ENCODE data around the gene KRT15.
"Not testable (repeated sequence)": the region's sequence is repeated elsewhere in the genome, so short reads cannot be mapped to it uniquely, and the experiment has no call there.

Gene KRT15

DNA sequence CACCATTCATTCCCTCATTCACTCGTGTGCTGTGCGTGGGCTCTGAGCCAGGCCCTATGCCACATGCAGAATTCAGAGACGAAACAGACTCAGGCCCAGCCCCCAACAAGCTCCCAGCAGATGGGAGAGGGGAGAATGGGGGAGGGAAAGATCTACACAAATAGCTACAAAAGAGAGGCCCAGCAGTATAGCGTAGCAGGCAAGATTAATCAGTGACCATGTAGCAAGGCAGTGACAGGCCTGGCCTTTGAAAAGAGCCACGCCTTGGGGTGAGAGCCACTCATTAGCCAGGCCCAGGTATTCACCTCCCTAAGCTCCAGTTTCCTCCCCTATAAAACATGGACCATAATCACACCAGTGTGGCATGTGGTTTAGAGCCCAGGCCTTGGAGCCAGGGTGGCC is 25.8 kb upstream of the KRT15 start:
- no peak for DNase-seq (ENCODE audit: low read depth, low spot score)

DNA sequence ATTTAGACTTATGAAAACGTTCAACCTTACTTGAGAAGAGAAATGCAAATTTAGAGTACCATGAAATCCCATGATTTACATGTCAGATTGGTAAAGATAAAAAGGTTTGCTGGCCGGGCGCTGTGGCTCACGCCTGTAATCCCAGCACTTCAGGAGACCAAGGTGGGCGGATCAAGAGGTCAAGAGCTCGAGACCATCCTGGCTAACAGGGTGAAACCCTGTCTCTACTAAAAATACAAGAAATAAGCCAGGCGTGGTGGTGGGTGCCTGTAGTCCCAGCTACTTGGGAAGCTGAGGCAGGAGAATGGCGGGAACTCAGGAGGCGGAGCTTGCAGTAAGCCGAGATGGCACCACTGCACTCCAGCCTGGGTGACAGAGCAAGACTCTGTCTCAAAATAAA is 24.1 kb upstream of the KRT15 start:
- not testable (repeated sequence) for DNase-seq (ENCODE audit: low read depth, low spot score)

DNA sequence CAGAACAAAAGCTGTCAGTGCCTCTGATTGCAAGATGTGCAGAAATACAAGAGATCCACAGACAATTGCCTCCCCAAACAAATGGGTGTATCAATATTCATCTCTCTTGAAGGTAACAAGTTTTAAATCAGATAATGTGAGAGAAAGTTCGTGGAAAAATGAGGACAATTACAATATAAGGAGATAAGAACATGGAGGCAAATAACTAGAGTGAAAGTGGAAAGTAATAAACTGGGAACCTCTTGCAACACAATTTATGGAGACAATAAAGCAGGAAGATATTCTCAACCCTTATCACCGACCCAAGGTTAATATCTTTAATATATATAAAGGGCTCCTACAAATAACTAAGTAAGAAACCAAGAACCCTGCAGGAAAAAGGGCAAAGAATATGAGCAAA is 23.7 kb upstream of the KRT15 start:
- no peak for DNase-seq (ENCODE audit: low read depth, low spot score)

DNA sequence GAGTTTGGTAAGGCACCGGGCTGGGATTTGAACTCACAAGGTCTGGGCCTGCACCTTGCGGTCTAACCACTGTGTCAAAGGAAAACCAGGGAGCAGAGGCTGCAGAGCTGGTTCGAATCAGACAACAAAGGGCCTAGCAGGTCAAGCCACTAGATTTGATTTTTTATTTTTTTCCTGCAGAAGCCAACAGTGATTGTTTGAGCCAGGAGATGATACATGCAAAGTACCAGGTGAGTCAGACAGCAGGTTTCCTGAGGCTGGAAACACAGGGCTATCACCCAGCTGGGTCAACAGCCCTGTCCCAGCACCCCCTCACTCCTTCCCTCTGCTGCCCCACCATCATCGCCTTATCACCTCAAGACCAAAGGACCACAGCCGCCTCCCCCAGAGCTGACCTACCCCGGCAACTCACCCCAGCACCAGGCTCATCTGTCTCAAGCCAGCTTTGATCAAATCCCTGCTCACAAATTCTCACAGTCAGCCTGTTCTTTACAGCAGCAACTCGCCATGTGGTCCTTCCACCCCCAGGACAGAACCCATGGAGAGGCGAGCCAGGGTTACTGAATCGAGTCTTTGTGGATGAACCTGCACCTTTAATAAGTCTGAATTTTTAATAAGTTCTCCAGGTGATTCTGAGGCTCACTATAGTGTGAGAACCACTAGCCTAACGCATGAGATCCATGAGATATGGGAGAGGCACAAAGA is 22.4 kb upstream of the KRT15 start:
- DNase-seq (ENCODE audit: low read depth, low spot score), result no peak

DNA sequence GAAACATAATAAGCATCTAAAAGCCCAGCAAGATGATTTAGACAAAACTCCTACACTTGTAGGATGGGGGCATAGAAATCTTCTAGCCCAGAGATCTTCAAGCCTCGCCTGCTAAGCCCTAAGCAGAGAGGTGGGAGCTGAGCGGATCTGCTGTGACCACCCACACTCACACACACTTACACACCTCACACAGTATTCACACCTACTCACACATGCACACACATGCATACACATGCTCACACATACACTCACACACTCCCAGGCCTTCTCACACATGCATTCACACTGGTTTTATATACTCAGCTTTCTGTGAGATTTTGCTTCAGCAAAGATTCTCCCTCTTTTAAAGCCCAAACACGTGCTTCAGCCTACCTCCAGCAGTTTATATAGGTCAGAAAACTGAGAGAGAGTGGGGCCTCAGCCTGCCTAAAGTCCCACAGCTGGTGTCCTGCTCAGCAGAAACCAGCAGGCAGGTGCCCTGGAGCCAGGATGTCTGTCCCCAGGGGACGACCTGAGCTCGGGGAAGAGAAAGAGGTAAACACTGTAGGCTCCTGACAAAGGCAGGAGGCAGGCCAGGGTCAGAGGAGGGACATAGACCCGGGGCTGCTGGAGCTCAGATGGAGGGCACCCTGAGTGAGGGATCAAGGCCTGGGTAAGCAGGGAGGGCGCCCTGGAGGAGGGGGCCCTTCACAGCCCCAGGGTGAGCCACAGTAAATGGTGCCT is 21.4 kb upstream of the KRT15 start:
- no peak for DNase-seq (ENCODE audit: low read depth, low spot score)

DNA sequence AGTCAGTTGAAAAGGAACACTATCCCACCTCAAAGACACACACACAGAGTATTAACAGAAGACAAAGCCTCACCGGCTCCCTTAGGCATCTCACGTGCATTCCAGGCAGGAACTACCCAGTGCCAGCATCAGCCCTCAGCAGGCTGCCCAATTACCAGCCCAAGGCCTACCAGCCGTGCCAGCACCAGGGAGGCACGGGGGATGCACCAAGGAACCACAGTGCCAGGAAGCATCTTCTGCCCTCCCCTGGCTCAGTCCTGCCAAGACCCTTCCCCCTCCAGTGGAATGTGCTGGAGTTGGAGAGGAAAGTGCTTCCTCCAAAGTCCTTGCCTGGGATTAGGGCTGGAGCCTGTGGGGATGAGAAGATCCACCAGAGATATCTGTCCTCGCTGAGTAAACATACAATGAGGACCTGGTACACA is 20.4 kb upstream of the KRT15 start:
- DNase-seq (ENCODE audit: low read depth, low spot score), result no peak

DNA sequence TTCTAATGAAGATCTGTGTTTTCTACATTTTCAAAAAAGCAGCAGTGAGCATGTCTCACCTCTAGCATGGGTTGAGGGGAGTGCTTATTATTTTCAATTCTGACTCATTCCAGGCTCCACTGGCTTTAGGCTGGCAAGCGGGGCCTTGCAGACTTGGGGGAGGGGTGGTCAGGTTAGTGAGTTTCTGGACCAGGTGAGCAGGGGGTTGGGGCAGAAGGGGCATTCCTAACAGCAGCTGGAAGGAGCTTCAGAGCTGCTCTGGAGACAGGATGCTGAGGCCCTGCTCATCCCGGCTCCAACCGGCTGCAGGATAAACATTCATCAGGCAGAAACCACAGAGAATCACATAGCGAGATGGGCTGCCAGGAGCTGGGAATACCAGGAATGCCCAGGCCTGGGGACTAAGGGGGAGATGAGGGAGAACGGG is 19.9 kb upstream of the KRT15 start:
- no peak for DNase-seq (ENCODE audit: low read depth, low spot score)

DNA sequence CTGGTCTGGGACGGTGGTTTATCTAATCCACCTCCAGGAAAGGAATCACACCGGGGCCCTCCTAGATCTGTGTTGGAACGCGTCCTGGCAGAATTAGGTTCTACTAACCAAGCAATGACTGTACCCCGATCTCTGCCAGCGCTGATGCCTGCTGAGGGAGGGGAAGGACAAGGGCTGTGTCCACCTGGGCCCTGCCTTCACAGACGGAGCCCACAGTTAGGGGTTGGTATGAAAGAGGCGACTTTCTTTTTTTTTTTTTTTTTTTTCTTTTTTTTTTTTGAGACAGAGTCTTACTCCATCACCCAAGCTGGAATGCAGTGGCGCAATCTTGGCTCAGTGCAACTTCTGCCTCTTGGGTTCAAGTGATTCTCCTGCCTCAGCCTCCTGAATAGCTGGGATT is 19.3 kb upstream of the KRT15 start:
- no peak for DNase-seq (ENCODE audit: low read depth, low spot score)

DNA sequence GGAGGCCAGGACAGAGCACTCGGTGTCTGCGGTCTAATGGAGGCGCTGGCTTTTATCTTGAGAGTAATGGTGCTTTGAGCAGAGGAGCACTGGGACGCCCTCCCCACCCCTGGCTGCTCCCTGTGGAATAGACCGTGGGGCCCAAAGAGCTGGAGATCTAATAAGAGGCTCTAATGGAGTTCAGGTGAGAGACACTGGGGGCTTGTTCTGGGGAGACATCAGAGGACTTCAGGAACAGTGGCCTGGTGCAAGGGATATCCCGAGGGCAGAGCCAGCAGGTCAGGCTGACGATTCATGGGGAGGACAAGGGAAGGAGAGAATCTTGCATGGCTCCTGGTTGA is 18.9 kb upstream of the KRT15 start:
- no peak for DNase-seq (ENCODE audit: low read depth, low spot score)

DNA sequence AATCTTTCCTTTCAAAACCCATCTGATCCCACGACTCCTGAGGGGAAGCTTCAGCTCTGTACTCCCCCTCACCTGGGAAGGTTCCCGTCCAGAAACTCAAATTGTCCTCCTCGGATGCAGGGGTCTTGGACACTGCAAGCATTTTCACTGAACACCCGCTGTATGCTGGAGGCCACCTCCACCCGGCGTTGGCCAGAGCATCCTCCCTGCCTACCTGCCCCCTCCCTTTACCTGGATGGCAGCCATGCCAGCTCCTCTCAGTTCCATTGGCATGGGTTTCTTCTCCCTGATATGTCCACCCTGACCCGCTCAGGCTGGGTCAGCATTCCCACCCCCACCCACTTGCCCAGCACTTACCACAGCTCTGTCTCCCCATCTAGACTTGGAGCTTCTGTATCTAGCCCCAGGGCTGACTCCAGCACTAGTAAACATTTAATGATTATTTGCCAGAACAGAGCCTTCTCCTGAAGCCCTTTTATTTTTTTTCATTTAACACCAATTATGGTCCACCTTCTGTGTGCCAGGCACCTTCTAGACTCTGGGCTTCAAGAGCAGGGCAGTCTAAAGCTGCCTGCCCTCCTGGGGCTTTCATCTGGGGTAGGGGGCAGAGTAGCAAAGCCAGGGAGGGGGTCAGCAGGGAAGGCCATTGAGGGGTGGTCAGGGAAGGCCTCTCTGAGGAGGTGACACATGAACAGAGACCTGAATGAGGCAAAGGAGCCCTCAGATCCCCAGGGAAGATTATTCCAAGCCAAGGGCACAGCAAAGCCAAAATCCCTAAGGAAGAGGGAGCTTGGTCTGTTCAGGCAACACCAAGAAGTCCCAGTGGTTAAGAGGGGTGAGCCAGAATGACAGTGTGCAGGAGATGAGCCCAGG is 18.3 kb upstream of the KRT15 start:
- DNase-seq (ENCODE audit: low read depth, low spot score), result no peak

DNA sequence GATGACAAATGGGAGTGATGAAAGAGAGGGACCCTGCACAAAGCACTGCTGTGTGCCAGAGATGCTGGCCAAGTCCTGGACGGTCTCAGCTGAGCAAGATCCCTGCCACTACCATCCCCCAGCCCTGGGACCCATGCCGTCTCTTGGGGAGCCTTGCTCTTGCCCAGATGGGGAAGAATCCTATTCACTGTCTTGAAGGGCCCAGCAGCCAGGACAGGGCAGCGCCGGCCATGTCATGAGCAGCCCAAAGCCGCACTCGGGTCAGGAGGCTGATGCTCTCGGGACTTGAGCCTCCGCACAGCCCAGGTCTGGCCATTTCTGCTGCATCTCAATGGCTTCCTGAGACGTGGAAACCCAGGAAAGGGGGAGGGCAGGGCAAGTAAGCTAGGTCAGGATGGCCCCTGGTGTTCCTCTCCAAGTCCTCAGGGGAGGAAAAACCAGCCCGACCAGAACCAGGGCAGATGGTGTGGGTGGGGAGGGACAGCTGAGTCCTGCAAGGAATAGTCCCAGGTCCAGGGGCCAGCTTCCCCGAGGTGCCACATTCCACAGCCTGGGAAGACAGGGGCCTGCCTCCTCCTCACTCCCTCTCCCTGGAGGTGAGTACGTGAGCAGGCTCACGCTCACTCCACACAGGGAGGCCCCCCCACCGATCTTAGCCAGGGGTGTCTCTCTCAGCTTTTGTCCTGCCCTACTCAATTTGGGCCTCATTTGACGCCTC is 17.2 kb upstream of the KRT15 start:
- no peak for DNase-seq (ENCODE audit: low read depth, low spot score)

DNA sequence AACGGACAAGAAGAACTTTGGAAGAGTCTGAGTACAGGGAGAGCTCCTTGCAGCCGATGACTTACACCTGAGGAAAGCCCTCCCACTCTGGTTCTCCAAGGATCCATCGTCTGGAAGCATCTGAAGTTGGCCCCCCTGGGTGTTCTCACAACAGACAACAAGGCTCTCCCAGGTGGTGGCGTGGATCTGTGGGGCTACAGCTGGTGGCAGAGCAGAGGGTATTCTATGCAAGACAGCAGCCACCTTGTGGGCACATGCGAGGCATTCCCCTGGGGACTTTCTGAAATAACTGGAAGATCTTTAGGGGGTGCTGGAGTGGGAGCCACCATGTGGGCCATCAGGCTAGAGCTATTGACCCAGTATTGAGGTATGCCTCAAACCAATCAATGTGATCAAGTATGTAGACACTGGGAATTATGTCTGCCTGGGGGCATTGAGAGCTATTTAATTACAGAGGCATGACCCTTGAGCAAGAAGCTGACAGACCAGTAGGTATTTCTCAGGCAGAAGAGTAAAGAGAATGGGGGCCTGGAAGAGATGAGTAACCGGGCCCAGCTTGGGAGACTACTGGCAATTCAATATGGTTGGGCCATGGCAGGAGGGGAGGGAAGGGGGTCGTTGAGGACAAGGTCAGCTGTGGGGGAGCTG is 16.3 kb upstream of the KRT15 start:
- DNase-seq (ENCODE audit: low read depth, low spot score), result no peak

DNA sequence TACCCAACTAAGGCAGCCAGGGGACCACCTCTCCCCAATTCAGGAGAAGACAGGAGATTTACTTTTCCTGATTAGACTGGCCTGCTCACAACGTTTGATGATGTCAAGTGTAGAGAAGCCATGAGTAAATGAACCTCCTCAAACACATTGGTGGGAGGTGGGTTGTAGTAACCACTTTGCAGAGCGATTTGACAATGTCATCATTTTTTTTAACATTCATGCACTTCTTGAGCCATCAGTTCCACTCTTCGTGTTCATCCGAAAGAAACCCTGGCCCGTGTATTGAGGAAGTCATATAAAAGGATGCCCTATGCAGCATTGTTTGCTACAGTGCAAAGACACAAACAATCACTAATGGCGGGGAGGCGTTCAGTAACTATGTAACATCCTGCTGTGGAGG is 14.9 kb upstream of the KRT15 start:
- no peak for DNase-seq (ENCODE audit: low read depth, low spot score)

DNA sequence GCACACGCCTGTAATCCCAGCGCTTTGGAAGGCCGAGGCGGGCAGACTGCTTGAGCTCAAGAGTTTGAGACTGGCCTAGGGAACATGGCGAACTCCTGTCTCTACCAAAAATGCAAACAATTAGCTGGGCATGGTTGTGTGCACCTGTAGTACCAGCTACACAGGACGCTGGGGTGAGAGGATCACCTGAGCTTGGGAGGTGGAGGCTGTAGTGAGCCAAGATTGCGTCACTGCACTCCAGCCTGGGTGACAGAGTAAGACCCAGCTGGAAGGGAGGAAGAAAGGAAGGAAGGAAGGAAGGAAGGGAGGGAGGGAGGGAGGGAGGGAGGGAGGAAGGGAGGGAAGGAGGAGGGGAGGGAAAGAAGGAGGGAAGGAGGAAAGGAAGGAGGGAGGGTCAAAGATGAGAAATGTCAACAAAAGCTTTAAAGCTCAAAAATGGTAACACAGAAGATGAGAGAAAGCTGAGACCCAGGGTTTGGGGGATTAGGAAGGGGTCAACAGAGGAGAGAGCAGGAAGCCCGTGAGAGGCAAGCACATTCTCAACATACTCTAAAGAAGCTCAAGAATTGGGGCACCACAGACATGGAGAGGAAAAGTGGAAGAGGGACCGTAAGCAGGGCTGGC is 14.4 kb upstream of the KRT15 start:
- no peak for DNase-seq (ENCODE audit: low read depth, low spot score)

DNA sequence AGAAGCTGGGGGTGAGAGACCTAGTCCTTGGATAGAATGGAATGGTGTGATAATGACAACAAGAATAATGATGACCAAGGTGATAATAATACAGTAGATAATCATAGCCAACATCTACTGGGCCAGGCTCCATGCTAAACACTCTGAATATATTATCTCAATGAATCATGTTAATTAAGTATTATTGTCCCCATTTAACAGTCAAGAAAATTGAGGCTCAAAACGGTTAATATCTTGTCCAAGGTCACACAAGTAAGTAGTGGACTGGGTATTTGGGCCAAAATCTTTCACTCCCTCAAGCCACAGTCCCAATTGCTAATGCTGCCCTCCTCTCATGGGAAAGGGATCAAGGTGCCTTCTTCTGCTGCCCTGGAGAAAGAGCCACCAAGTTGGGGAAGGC is 13.3 kb upstream of the KRT15 start:
- no peak for DNase-seq (ENCODE audit: low read depth, low spot score)

DNA sequence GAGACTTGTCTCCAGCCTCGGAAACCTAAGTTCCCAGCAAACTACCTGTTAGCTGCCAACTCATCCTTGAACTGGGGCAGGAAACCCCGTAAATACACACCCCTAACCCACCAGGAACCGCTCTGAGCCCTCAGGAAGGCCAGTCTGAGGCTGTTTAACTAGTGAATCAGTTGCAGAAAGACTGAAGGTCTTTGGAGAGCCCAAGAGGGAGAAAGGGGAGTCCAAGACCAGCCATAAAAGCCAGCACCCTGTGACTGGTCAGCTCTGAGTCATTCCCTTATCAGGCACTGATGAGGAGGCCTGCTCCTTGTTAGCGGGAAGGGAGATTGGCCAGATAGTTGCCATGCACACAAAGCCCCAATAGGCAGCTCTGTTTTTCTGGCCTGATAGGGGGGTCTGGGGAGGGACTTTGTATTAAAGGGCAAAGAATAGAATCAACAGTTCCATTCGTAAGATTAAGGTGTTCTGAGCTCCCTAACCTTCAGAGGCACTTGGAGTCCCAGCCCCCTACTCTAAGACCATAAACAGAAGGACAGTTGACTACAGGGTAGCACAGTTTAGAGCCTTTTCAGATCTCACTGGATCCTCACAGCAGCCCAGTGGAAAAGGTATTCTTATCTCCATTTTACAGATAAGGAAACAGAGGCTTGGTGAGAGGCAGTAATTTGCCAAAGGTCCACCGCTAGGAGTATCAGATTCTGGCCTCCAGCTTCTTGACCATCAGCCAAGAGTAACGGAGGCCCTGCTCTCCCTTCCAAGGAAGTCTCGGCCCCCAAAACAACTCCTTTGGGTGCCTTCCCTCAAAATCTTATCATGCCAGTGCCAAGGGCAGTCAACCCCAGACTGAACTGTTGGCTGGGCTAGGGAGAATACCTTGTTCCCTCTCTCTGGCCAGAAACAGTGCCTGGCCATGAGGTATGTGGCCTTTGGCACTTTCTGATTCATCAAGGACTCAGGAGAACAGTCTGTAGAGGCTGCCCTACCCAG is 11.7 kb upstream of the KRT15 start:
- no peak for DNase-seq (ENCODE audit: low read depth, low spot score)

DNA sequence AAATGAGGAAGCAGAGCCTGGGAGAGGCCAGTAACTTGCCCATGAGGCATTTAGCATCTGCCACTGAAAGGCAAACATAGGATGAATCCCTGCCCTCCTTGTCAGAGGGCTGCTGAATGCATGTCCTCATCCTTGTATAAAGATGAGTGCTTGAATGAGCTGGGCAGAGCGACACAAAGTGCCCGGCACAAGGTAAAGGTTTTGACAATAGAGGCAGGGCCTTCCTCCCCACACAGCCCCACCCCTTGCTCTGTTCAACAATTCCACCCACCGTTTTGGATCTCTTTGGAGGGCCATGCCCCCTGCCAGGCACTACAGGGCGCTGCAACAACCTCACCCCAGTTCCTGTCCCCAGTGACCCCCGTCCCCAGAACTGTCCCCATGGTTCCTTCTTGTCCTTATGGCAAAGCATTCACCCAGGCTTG is 10.8 kb upstream of the KRT15 start:
- no peak for DNase-seq (ENCODE audit: low read depth, low spot score)

DNA sequence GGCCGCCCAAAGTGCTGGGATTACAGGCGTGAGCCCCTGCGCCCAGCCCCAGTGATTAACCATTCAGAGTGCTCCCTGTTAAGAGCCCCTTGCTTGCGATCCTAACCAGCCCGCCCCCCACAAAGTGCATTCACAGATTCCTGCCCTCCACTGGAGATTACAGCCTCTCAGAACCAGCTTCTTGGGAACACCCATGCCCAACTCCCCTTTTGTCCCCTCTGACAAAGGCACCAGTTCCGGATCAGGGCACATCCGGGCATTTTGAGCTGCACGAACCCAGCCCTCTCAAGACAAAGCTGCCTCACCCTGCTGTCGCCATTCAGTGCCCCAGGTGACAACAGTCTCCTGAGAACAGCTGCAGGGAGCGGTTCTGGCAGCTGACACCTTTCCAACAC is 10.3 kb upstream of the KRT15 start:
- no peak for DNase-seq (ENCODE audit: low read depth, low spot score)
